K562 (cell line): Measurements from ENCODE around the gene TKT. TPM values are rescaled to one million over a fixed set of nuclear protein-coding genes. Genes with fewer than 3 reads are reported as not detected.

Experiments
- CBX5 ChIP-seq: IDR thresholded peaks from 2 replicates; pipeline ENCODE4 v1.6.1; 2014; ENCODE audit warnings: low read depth, borderline replicate concordance
- CREB1 ChIP-seq, 2 experiments: sonication (generic) in 1 of 2; formaldehyde crosslinking in 1 of 2; IDR thresholded peaks; 2 replicates each; pipeline versions ENCODE4 v1.6.1 to v1.8.0; 2012 to 2022; ENCODE audit warnings: inconsistent platforms in 1 of 2, mild to moderate bottlenecking in 1 of 2, missing genetic modification reagents in 1 of 2, moderate library complexity in 1 of 2
- CXXC5 ChIP-seq: fragments of 250-450 bp; sonication (Bioruptor Pico); IDR thresholded peaks from 2 replicates; pipeline ENCODE4 v1.8.0; 2022; ENCODE audit warnings: inconsistent platforms, mild to moderate bottlenecking, moderate library complexity
- GABPB1 ChIP-seq: sonication (generic); formaldehyde crosslinking; IDR thresholded peaks from 2 replicates; pipeline ENCODE4 v1.8.0; 2022; ENCODE audit warnings: mild to moderate bottlenecking, missing genetic modification reagents
- HDAC1 ChIP-seq, 2 experiments: fragments of 450-650 bp; IDR thresholded peaks; 2 replicates each; pipeline ENCODE4 v1.6.1; 2016 to 2017; ENCODE audit warnings: inconsistent platforms in 1 of 2, mild to moderate bottlenecking in 1 of 2, moderate library complexity in 1 of 2
- IFI16 ChIP-seq: fragments of 250-450 bp; sonication (Bioruptor Pico); IDR thresholded peaks from 2 replicates; pipeline ENCODE4 v2.1.2; 2022; ENCODE audit warnings: mild to moderate bottlenecking, inconsistent platforms
- MAFK ChIP-seq: IDR thresholded peaks from 2 replicates; pipeline ENCODE4 v1.6.1; 2011; ENCODE audit warnings: low read length, improper control_type of control experiment
- MAX ChIP-seq: sonication (generic); formaldehyde crosslinking; IDR thresholded peaks from 2 replicates; pipeline ENCODE4 v1.9.0; 2022; ENCODE audit warnings: mild to moderate bottlenecking, missing genetic modification reagents
- MCM2 ChIP-seq: fragments of 450-650 bp; IDR thresholded peaks from 2 replicates; pipeline ENCODE4 v1.6.1; 2017; ENCODE audit warnings: low read depth, mild to moderate bottlenecking
- MNT ChIP-seq, 2 experiments: fragments of 450-650 bp; conservative IDR thresholded peaks; 2 replicates each; pipeline ENCODE4 v1.6.1; 2017; ENCODE audit warnings: mild to moderate bottlenecking in 2 of 2, moderate library complexity in 2 of 2
- NFIC ChIP-seq: fragments of 450-650 bp; IDR thresholded peaks from 2 replicates; pipeline ENCODE4 v1.6.1; 2017; ENCODE audit warnings: mild to moderate bottlenecking, inconsistent platforms
- NFIX ChIP-seq: fragments of 250-450 bp; sonication (Bioruptor Pico); IDR thresholded peaks from 2 replicates; pipeline ENCODE4 v1.4.0; 2020; ENCODE audit warnings: low read depth, mild to moderate bottlenecking, moderate library complexity
- NR2C2 ChIP-seq, 2 experiments: fragments of 200-800 bp in 1 of 2; sonication (Bioruptor generic) in 1 of 2; sonication (generic) in 1 of 2; formaldehyde crosslinking in 1 of 2; IDR thresholded peaks; 2 replicates each; pipeline versions ENCODE4 v1.6.1 to v1.8.0; 2016 to 2022; ENCODE audit warnings: mild to moderate bottlenecking in 1 of 2, missing compliant biosample characterization in 1 of 2, missing genetic modification characterization in 1 of 2, missing genetic modification reagents in 1 of 2
- ZC3H4 ChIP-seq: sonication (generic); formaldehyde crosslinking; IDR thresholded peaks from 2 replicates; pipeline ENCODE4 v1.9.0; 2021; ENCODE audit warnings: missing genetic modification reagents, borderline replicate concordance
- polyA plus RNA-seq, 8 experiments: library from polyadenylated mRNA; depleted of rRNA in 4 of 8; stranded (reverse) in 5 of 8; unstranded in 3 of 8; fragments of >200 nt; fragmentation: Nextera tagmentation in 2 of 8; fragmentation: Illumina TruSeq in 1 of 8; extraction: Ambion mirVana in 2 of 8; extraction: Trizol in 1 of 8; gene quantifications; 2 replicates each; pipeline versions ENCODE4 v1.2.1 to v1.2.3, GENCODE V29; 2011 to 2014; ENCODE audit warnings: inconsistent platforms in 1 of 8, missing spikeins in 1 of 8
- total RNA-seq, 7 experiments: library from RNA; depleted of rRNA in 6 of 7; stranded (reverse); fragments of >200 nt in 6 of 7; fragmentation: Illumina TruSeq in 2 of 7; extraction: Trizol in 2 of 7; gene quantifications; 2 replicates each; pipeline versions ENCODE4 v1.2.1 to v1.2.3, GENCODE V29; 2011 to 2021; ENCODE audit warnings: low replicate concordance in 1 of 7
- TF ChIP-seq, protein P1 (sequence below), 2 experiments: IDR thresholded peaks in 1 of 2; conservative IDR thresholded peaks in 1 of 2; 2 replicates each; pipeline ENCODE4 v1.6.1; 2016; ENCODE audit warnings: low read depth in 2 of 2, mild to moderate bottlenecking in 1 of 2, missing compliant biosample characterization in 1 of 2, missing genetic modification characterization in 1 of 2, moderate library complexity in 1 of 2
- TF ChIP-seq, protein P2 (sequence below): sonication (generic); formaldehyde crosslinking; IDR thresholded peaks from 2 replicates; pipeline ENCODE4 v1.8.0; 2022; ENCODE audit warnings: missing genetic modification reagents, mild to moderate bottlenecking, moderate library complexity, borderline replicate concordance
- TF ChIP-seq, protein P3 (sequence below): sonication (generic); formaldehyde crosslinking; IDR thresholded peaks from 2 replicates; pipeline ENCODE4 v1.8.1; 2022; ENCODE audit warnings: missing genetic modification reagents

TKT gene
- total and polyA plus RNA-seq, 9 of the 15 experiments (the other 6 are each of a cell fraction or from before 2014, with no cell fraction given): 58.1 to 401 (median 187) TPM

DNA sequence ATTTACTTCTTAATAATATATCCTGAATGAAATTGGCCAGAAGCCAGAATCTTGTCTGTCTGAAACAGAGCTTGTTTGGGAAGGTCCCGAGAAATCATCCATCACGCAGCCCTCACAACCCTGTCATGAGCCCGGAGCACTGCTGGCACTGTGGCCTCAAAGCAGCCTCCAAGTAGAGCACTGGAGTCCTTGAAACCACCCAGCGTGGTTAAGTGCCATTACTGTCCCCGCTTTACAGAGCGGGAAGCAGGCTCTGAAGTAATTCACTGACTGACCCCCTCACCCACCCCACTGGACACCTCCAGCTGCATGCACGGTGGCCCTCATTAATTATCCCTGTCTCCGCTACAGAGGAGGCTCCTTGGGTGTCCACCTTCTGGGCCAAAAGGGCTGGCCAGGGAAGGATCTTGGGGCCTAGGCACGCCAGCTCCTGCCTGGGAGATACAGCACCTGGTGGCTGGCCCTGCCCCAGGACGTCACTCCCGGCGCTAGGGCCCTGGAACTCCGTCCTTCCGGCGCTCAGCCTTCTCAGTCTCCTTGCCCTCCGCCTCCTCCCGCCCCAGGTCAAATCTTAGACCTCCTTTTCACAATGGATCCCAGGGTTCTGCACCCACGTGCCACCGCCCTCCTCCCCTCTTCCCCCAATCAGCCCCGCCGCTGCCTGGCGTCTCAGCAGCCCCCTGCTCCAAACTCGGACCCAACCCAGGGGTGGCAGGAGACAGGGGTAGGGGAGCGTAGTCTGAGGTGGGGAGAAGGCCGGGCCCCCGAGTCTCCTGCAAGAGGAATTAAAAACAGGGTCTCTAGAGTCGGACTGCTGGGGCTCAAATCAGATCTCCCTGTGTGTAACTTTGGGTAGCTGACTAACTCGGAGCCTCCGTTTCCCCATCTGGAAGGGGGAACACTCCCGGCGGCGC, 1.1 kb downstream of the TKT start (continued):
- TF ChIP-seq, protein P1, sequence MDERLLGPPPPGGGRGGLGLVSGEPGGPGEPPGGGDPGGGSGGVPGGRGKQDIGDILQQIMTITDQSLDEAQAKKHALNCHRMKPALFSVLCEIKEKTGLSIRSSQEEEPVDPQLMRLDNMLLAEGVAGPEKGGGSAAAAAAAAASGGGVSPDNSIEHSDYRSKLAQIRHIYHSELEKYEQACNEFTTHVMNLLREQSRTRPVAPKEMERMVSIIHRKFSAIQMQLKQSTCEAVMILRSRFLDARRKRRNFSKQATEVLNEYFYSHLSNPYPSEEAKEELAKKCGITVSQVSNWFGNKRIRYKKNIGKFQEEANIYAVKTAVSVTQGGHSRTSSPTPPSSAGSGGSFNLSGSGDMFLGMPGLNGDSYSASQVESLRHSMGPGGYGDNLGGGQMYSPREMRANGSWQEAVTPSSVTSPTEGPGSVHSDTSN (CRISPR knock-in tag; IDR thresholded peaks at IDR 0.05; ENCODE audit: low read depth): no peak
- TF ChIP-seq, protein P1 (tag; conservative IDR thresholded peaks at IDR 0.05; ENCODE audit: low read depth): peak; percentile 46; the same call in 1 of the 2 replicates
- TF ChIP-seq GABPB1: 0 out of 2 replicates have a peak, but pooled peaks have one; percentile 31
- no peak for TF ChIP-seq MAFK
- TF ChIP-seq NFIC: peak; percentile 92
- peak; percentile 52; the same call in 1 of the 2 replicates for TF ChIP-seq NR2C2 (CRISPR knock-in tag; IDR thresholded peaks at IDR 0.05)
- no peak for TF ChIP-seq NR2C2 (tag; IDR thresholded peaks at IDR 0.05)
- no peak for TF ChIP-seq MCM2
- TF ChIP-seq, protein P2, sequence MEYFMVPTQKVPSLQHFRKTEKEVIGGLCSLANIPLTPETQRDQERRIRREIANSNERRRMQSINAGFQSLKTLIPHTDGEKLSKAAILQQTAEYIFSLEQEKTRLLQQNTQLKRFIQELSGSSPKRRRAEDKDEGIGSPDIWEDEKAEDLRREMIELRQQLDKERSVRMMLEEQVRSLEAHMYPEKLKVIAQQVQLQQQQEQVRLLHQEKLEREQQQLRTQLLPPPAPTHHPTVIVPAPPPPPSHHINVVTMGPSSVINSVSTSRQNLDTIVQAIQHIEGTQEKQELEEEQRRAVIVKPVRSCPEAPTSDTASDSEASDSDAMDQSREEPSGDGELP (CRISPR knock-in tag): peak; percentile 54; the same call in 1 of the 2 replicates
- peak; percentile 6; the same call in 1 of the 2 replicates for TF ChIP-seq CXXC5
- TF ChIP-seq MNT (conservative IDR thresholded peaks at IDR 0.05): peak; percentile 61 to 77
- TF ChIP-seq HDAC1 (IDR thresholded peaks at IDR 0.05): 0 out of 4 replicates have a peak, but pooled peaks of 1 of the 2 experiments have one; percentile 12
- no peak for TF ChIP-seq IFI16
- 0 out of 2 replicates have a peak, but pooled peaks have one; percentile 13 for TF ChIP-seq MAX (CRISPR knock-in tag)
- peak; percentile 44; the same call in 1 of the 2 replicates for TF ChIP-seq NFIX (CRISPR knock-in tag)
- TF ChIP-seq, protein P3, sequence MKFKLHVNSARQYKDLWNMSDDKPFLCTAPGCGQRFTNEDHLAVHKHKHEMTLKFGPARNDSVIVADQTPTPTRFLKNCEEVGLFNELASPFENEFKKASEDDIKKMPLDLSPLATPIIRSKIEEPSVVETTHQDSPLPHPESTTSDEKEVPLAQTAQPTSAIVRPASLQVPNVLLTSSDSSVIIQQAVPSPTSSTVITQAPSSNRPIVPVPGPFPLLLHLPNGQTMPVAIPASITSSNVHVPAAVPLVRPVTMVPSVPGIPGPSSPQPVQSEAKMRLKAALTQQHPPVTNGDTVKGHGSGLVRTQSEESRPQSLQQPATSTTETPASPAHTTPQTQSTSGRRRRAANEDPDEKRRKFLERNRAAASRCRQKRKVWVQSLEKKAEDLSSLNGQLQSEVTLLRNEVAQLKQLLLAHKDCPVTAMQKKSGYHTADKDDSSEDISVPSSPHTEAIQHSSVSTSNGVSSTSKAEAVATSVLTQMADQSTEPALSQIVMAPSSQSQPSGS (CRISPR knock-in tag): no peak
- TF ChIP-seq ZC3H4 (CRISPR knock-in tag): no peak
- TF ChIP-seq CREB1 (IDR thresholded peaks at IDR 0.05): peak; percentile 41; the same call in 1 of the 2 replicates
- TF ChIP-seq CREB1 (CRISPR knock-in tag; IDR thresholded peaks at IDR 0.05): peak; percentile 69; the same call in 1 of the 2 replicates
- TF ChIP-seq CBX5: no peak
